K562 (cell line): ENCODE measurements around the gene RASGEF1C. TPM values are rescaled to one million over a fixed set of nuclear protein-coding genes. Genes with fewer than 3 reads are reported as not detected.

Experiments
- BDP1 ChIP-seq: IDR thresholded peaks from 3 replicates; pipeline ENCODE4 v1.6.1; 2011; ENCODE audit not compliant: insufficient read length, insufficient read depth
- CBFA2T3 ChIP-seq: fragments of 450-650 bp; IDR thresholded peaks from 2 replicates; pipeline ENCODE4 v1.6.1; 2017
- DPF2 ChIP-seq: fragments of 450-650 bp; IDR thresholded peaks from 2 replicates; pipeline ENCODE4 v1.6.1; 2016
- E2F3 ChIP-seq: fragments of 250-450 bp; sonication (Bioruptor Pico); IDR thresholded peaks from 2 replicates; pipeline ENCODE4 v1.4.0; 2020; ENCODE audit warnings: mild to moderate bottlenecking
- GABPB1 ChIP-seq: sonication (generic); formaldehyde crosslinking; IDR thresholded peaks from 2 replicates; pipeline ENCODE4 v1.8.0; 2022; ENCODE audit warnings: mild to moderate bottlenecking, missing genetic modification reagents
- IRF2 ChIP-seq: sonication (generic); formaldehyde crosslinking; IDR thresholded peaks from 2 replicates; pipeline ENCODE4 v1.8.1; 2022; ENCODE audit warnings: mild to moderate bottlenecking, missing genetic modification reagents
- POLR2G ChIP-seq: fragments of 200-400 bp; formaldehyde crosslinking; IDR thresholded peaks from 2 replicates; pipeline ENCODE4 v1.6.1; 2017; ENCODE audit warnings: low read depth, mild to moderate bottlenecking, antibody characterized with exemption, low read length, moderate library complexity
- ZBTB17 ChIP-seq: fragments of 450-650 bp; formaldehyde crosslinking; IDR thresholded peaks from 2 replicates; pipeline ENCODE4 v1.4.0; 2020; ENCODE audit warnings: mild to moderate bottlenecking
- ZC3H11A ChIP-seq: IDR thresholded peaks from 2 replicates; pipeline ENCODE4 v1.6.1; 2012; ENCODE audit warnings: low read depth, low read length, improper control_type of control experiment
- ZNF584 ChIP-seq: fragments of 200-800 bp; sonication (Bioruptor generic); IDR thresholded peaks from 2 replicates; pipeline ENCODE4 v1.6.1; 2016; ENCODE audit warnings: low read depth, mild to moderate bottlenecking, missing genetic modification characterization, missing compliant biosample characterization
- ZNF586 ChIP-seq: fragments of 450-650 bp; formaldehyde crosslinking; conservative IDR thresholded peaks from 2 replicates; pipeline ENCODE4 v1.4.0; 2020; ENCODE audit warnings: mild to moderate bottlenecking, moderate library complexity
- polyA plus RNA-seq, 8 experiments: library from polyadenylated mRNA; depleted of rRNA in 4 of 8; stranded (reverse) in 5 of 8; unstranded in 3 of 8; fragments of >200 nt; fragmentation: Nextera tagmentation in 2 of 8; fragmentation: Illumina TruSeq in 1 of 8; extraction: Ambion mirVana in 2 of 8; extraction: Trizol in 1 of 8; gene quantifications; 2 replicates each; pipeline versions ENCODE4 v1.2.1 to v1.2.3, GENCODE V29; 2011 to 2014; ENCODE audit warnings: inconsistent platforms in 1 of 8, missing spikeins in 1 of 8
- total RNA-seq, 7 experiments: library from RNA; depleted of rRNA in 6 of 7; stranded (reverse); fragments of >200 nt in 6 of 7; fragmentation: Illumina TruSeq in 2 of 7; extraction: Trizol in 2 of 7; gene quantifications; 2 replicates each; pipeline versions ENCODE4 v1.2.1 to v1.2.3, GENCODE V29; 2011 to 2021; ENCODE audit warnings: low replicate concordance in 1 of 7
- TF ChIP-seq, protein P1 (sequence below), 3 experiments: fragments of 200-800 bp in 1 of 3; fragments of 250-450 bp in 1 of 3; fragments of 450-650 bp in 1 of 3; sonication (Bioruptor Pico) in 1 of 3; sonication (Bioruptor generic) in 1 of 3; formaldehyde crosslinking in 1 of 3; IDR thresholded peaks; 2 replicates each; pipeline versions ENCODE4 v1.6.1 to v1.8.0; 2016 to 2022; ENCODE audit warnings: mild to moderate bottlenecking in 2 of 3, missing genetic modification characterization in 2 of 3, missing compliant biosample characterization in 1 of 3, moderate library complexity in 1 of 3
- TF ChIP-seq, protein P2 (sequence below): fragments of 450-650 bp; IDR thresholded peaks from 2 replicates; pipeline ENCODE4 v1.6.1; 2016
- TF ChIP-seq, protein P3 (sequence below): fragments of 450-650 bp; IDR thresholded peaks from 2 replicates; pipeline ENCODE4 v1.6.1; 2017; ENCODE audit warnings: antibody characterized with exemption
- TF ChIP-seq, protein P4 (sequence below), 2 experiments: fragments of 200-800 bp in 1 of 2; sonication (Bioruptor generic) in 1 of 2; sonication (generic) in 1 of 2; formaldehyde crosslinking in 1 of 2; IDR thresholded peaks in 1 of 2; conservative IDR thresholded peaks in 1 of 2; 2 replicates each; pipeline versions ENCODE4 v1.5.0 to v1.6.1; 2016 to 2020; ENCODE audit warnings: missing compliant biosample characterization in 1 of 2, missing genetic modification characterization in 1 of 2, missing genetic modification reagents in 1 of 2
- TF ChIP-seq, protein P5 (sequence below): fragments of 250-450 bp; sonication (Bioruptor Pico); IDR thresholded peaks from 2 replicates; pipeline ENCODE4 v1.8.0; 2021; ENCODE audit warnings: moderate library complexity, mild to moderate bottlenecking, inconsistent platforms

RASGEF1C gene
- total and polyA plus RNA-seq, 9 of the 15 experiments (the other 6 are each of a cell fraction or from before 2014, with no cell fraction given), result 0.04 to 1.1 (median 0.21) TPM; not detected in 4

DNA sequence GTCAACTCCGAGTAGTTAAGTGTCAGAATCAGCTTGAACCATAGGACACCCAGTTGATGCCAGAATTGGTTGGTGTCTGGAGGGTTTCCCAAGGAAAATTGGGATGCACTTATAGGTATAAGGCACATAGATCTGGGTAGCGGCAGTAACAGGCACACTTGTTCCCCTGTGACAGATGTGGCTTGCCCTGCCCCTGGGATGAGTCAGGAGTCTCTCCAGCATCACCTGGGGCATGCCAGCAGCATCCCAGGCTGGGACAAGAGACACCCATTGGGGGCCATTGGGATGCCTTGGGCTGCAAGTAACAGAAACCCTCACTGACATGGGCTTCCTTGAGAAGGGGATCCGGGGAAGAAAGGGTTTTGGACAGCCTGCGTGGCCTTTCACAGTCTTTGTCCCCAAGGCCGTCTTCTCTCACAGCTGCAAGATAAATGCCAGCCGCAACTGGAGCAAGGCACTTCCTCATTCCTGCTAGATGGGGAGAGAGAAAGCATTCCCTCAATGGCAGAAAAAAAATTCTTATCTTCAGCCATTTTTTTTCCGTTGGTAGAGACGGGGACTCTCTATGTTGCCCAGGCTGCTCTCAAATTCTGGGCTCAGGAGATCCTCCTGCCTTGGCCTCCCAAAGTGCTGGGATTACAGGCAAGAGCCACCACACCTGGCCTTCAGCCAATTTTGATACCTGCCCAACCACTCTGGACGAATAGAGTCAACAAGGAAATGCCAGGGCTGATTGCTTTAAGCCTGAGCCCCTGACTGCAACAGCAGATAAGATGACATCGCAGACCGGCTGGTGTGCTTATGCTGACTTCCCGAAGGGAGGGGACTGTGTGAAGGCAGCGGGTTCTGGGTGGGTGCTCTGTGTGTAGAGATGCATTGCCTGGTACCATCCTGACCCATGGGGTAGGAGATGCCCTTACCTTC lies 124.1 kb downstream of the RASGEF1C start (continued):
- TF ChIP-seq, protein P1, sequence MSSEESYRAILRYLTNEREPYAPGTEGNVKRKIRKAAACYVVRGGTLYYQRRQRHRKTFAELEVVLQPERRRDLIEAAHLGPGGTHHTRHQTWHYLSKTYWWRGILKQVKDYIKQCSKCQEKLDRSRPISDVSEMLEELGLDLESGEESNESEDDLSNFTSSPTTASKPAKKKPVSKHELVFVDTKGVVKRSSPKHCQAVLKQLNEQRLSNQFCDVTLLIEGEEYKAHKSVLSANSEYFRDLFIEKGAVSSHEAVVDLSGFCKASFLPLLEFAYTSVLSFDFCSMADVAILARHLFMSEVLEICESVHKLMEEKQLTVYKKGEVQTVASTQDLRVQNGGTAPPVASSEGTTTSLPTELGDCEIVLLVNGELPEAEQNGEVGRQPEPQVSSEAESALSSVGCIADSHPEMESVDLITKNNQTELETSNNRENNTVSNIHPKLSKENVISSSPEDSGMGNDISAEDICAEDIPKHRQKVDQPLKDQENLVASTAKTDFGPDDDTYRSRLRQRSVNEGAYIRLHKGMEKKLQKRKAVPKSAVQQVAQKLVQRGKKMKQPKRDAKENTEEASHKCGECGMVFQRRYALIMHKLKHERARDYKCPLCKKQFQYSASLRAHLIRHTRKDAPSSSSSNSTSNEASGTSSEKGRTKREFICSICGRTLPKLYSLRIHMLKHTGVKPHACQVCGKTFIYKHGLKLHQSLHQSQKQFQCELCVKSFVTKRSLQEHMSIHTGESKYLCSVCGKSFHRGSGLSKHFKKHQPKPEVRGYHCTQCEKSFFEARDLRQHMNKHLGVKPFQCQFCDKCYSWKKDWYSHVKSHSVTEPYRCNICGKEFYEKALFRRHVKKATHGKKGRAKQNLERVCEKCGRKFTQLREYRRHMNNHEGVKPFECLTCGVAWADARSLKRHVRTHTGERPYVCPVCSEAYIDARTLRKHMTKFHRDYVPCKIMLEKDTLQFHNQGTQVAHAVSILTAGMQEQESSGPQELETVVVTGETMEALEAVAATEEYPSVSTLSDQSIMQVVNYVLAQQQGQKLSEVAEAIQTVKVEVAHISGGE (CRISPR knock-in tag; IDR thresholded peaks at IDR 0.05), result peak in 1 of 3 experiments; percentile 28; a peak in 1 of 6 replicates
- no peak for TF ChIP-seq BDP1
- TF ChIP-seq, protein P2, sequence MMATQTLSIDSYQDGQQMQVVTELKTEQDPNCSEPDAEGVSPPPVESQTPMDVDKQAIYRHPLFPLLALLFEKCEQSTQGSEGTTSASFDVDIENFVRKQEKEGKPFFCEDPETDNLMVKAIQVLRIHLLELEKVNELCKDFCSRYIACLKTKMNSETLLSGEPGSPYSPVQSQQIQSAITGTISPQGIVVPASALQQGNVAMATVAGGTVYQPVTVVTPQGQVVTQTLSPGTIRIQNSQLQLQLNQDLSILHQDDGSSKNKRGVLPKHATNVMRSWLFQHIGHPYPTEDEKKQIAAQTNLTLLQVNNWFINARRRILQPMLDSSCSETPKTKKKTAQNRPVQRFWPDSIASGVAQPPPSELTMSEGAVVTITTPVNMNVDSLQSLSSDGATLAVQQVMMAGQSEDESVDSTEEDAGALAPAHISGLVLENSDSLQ, result no peak; the same call in 1 of the 2 replicates
- TF ChIP-seq, protein P3, sequence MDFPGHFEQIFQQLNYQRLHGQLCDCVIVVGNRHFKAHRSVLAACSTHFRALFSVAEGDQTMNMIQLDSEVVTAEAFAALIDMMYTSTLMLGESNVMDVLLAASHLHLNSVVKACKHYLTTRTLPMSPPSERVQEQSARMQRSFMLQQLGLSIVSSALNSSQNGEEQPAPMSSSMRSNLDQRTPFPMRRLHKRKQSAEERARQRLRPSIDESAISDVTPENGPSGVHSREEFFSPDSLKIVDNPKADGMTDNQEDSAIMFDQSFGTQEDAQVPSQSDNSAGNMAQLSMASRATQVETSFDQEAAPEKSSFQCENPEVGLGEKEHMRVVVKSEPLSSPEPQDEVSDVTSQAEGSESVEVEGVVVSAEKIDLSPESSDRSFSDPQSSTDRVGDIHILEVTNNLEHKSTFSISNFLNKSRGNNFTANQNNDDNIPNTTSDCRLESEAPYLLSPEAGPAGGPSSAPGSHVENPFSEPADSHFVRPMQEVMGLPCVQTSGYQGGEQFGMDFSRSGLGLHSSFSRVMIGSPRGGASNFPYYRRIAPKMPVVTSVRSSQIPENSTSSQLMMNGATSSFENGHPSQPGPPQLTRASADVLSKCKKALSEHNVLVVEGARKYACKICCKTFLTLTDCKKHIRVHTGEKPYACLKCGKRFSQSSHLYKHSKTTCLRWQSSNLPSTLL, result no peak
- no peak for TF ChIP-seq ZNF584 (CRISPR knock-in tag)
- no peak for TF ChIP-seq E2F3 (CRISPR knock-in tag)
- peak; percentile 79 for TF ChIP-seq DPF2
- TF ChIP-seq IRF2 (CRISPR knock-in tag), result no peak
- TF ChIP-seq, protein P4, sequence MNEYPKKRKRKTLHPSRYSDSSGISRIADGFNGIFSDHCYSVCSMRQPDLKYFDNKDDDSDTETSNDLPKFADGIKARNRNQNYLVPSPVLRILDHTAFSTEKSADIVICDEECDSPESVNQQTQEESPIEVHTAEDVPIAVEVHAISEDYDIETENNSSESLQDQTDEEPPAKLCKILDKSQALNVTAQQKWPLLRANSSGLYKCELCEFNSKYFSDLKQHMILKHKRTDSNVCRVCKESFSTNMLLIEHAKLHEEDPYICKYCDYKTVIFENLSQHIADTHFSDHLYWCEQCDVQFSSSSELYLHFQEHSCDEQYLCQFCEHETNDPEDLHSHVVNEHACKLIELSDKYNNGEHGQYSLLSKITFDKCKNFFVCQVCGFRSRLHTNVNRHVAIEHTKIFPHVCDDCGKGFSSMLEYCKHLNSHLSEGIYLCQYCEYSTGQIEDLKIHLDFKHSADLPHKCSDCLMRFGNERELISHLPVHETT (CRISPR knock-in tag; conservative IDR thresholded peaks at IDR 0.05 in 1 of 2, IDR thresholded peaks at IDR 0.05 in 1 of 2), result peak in 1 of 2 experiments; percentile 65; a peak in 1 of 4 replicates
- TF ChIP-seq GABPB1 (CRISPR knock-in tag), result 0 out of 2 replicates have a peak, but pooled peaks have one; percentile 27
- no peak for TF ChIP-seq POLR2G
- TF ChIP-seq ZNF586 (CRISPR knock-in tag), result no peak
- TF ChIP-seq ZC3H11A, result no peak
- no peak for TF ChIP-seq ZBTB17
- TF ChIP-seq, protein P5, sequence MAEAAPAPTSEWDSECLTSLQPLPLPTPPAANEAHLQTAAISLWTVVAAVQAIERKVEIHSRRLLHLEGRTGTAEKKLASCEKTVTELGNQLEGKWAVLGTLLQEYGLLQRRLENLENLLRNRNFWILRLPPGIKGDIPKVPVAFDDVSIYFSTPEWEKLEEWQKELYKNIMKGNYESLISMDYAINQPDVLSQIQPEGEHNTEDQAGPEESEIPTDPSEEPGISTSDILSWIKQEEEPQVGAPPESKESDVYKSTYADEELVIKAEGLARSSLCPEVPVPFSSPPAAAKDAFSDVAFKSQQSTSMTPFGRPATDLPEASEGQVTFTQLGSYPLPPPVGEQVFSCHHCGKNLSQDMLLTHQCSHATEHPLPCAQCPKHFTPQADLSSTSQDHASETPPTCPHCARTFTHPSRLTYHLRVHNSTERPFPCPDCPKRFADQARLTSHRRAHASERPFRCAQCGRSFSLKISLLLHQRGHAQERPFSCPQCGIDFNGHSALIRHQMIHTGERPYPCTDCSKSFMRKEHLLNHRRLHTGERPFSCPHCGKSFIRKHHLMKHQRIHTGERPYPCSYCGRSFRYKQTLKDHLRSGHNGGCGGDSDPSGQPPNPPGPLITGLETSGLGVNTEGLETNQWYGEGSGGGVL (CRISPR knock-in tag), result no peak
- TF ChIP-seq CBFA2T3, result peak; percentile 77
